Measurements from ENCODE around the gene HAPLN2.
"Not testable (repeated sequence)": the region's sequence is repeated elsewhere in the genome, so short reads cannot be mapped to it uniquely, and the experiment has no call there.

The HAPLN2 gene

GRCh38 chr1:156592158-156592909 lies 26.9 kb upstream of the HAPLN2 start:
- no peak for DNase-seq

- DNase-seq = no peak
Observed at GRCh38 chr1:156592910-156593660, 26.1 kb upstream of the HAPLN2 start.

GRCh38 chr1:156593661-156593989 lies 25.6 kb upstream of the HAPLN2 start:
- DNase-seq = no peak

DNA sequence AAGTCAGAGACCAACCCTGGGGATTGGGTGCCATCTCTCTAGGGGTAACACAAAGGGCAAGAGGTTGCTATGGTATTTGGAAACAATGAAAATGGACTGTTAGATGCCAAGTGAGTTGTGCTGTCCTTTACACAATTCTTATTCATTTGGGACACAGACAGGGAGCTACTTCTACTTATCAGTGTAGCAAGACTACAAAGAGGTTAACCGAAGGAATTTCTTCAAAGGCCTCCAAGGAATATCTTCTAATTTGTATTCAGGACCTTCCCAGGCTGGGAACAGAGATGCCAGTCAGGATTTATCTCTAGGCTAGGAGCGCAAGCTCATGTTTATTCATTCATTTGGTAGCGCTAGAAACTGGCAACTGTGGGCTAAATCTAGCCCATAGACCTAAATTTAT lies 25.0 kb upstream of the HAPLN2 start:
- DNase-seq = no peak

GRCh38 chr1:156595016-156595415 lies 24.2 kb upstream of the HAPLN2 start:
- DNase-seq = no peak

DNA sequence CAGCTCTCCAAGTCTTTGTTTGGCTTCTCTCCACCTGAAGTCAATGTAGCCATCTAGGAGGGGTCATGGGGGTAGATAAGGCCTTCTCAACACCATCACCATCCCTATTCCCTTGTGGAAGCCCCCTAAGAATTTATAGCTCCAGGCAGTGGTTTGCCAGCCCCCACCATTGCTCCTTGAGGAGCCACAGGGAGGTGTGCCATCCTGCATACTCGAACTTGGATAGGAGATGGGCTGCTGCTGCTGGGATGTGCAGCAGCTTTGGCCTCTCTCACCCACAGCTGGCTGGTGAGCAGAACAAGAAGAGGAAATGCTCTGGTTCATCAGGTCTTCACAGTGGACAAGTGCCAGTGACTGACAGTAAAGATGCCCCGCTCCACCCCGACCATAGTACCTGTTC lies 22.8 kb upstream of the HAPLN2 start:
- DNase-seq = no peak

- DNase-seq = no peak
Observed at GRCh38 chr1:156598125-156598524, 21.1 kb upstream of the HAPLN2 start.

GRCh38 chr1:156598731-156599432 lies 20.3 kb upstream of the HAPLN2 start:
- DNase-seq = no peak

DNA sequence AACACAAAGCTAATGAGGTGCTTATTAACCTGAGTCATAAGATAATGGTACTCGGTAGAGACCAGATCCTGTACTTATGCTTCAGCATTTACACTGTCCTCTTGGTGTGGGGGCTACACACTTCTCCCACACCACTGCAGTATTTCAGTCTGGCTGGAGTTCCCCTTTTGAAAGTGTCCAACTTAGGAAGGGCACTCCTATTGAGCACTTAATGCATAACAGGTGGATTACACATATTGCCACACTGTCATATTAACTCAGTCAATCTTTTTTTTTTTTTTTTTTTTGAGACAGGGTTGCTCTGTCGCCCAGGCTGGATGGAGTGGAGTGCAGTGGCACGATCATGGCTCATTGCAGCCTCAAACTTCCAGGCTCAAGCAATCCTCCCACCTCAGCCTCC lies 19.4 kb upstream of the HAPLN2 start:
- no peak for DNase-seq

DNA sequence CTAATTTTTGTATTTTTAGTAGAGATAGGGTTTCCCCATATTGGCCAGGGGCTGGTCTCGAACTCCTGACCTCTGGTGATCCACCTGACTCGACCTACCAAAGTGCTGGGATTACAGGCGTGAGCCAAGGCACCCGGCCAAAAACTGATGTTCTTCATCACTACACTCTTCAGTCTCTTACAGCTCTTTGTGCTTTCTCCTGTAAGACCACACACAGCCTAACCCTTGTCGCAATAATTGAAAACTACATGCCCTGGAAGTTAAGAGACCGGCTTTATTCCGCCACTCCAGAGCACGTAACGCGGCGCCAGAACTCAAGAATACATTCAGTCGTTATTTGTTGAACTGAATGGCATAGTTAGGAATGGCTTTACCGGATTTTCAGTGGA lies 18.5 kb upstream of the HAPLN2 start:
- no peak for DNase-seq

GRCh38 chr1:156601122-156601830 lies 17.9 kb upstream of the HAPLN2 start, which contains the start of gene GPATCH4:
Gene GPATCH4 (minus strand): TSS chr1:156601479.
- DNase-seq = no peak

DNA sequence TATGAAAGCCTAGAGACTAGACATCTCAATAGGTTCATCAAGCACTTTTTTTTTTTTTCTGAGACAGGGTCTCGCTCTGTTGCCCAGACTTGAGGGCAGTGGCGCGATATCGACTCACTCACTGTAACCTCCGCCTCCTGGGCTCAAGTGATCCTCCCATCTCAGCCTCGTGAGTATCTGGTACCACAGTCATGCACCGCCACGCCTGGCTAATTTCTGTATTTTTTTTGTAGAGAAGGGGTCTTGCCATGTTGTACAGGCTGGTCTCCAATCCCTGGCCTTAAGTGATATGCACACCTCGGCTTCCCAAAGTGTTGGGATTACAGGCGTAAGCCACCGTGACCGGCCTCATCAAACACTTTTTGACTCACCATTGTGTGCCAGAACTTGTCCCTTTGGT lies 17.3 kb upstream of the HAPLN2 start:
- no peak for DNase-seq

GRCh38 chr1:156602557-156602993 lies 16.6 kb upstream of the HAPLN2 start:
- DNase-seq = no peak

DNA sequence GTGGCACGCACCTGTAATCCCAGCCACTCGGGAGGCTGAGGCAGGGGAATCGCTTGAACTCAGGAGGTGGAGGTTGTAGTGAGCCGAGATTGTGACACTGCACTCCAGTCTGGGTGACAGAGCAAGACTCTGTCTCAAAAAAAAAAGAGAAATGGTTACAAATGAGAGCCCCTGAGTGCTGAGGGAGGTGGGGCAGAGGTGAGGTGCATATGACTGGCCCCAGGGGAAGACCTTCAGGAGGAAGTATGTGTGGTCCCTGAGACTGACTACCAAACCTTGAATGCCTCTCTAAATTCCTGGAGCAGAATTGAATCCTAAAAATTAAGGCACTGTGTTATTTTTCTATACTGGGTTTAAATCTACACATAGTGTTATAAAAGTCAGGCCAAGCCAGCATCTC lies 11.9 kb upstream of the HAPLN2 start:
- DNase-seq = not testable (repeated sequence)

DNA sequence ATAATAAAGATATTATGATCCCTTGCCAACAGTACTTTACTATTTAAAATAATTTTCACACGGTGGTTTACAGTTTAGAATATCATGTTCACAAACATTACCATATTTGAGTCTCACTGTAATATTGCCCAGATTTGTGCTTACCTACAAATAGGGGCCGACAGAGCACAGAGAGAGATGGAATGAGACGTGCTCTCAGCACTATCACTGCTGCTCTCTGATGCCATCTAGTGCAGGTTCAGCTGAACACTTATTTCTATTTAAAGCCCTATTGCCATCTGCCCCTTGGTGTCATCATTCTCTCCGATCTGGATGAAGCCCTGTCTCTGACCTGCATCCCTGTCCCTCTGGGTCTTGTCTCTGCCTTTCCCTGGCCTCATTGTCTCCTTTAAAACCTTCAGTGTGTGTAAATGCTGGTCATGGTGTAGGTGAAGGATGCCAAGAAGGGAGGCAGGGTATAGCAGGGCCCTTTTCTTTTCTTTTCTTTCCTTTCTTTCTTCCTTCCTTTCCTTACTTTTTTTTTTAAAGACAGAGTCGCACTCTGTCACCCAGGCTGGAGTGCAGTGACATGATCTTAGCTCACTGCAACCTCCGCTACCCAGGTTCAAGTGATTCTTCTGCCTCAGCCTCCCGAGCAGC lies 11.1 kb upstream of the HAPLN2 start:
- DNase-seq = no peak

DNA sequence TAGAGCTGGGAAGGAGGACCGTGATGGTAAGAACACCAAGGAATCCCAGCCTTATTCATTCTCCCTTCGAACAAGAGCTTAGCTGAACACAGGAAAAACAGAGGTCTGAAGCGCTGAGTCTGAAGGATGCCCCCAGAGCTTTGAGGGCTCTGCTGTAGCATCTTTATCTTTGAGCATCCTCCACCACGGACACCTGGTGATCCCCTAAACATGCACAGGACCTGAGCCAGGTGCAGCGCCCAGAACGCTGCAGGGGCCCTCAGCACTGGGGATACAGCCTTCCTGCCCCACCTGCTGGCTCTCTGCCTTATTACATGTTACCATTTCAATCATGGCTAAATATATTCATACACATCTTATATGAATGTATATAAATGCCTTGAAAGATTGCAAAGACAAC lies 10.2 kb upstream of the HAPLN2 start:
- no peak for DNase-seq

DNA sequence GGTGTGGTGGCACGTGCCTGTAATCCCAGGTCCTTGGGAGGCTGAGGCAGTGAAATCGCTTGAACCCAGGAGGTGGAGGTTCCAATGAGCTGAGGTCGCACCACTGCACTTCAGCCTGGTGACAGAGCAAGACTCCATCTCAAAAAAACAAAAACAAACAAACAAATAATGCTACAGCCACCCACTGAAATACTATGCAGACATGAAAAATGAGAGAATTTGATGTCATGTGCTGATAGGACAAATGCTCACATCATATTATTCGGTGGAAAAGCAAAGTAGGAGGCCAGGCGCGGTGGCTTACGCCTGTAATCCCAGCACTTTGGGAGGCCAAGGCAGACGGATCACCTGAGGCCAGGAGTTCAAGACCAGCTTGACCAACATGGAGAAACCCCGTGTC lies 9.1 kb upstream of the HAPLN2 start:
- DNase-seq = not testable (repeated sequence)

DNA sequence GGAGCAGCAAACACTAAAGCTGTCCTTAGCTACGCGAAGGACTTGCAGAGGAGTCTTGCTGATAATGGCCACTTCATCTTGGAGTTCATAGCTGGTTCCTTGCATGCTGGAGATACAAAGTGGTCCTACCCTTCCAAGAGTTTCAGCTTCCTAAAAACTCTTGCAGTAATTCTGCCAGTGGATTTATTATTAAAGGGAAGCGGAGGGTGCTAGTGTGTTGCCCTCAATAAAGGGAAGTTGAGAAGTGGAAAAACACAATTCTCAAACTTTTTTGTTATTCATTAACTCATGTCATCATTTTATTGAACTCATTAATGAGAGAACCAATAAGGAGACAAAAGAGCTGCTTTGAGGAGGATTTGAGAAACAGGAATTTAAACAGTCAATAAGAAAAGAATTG lies 6.5 kb upstream of the HAPLN2 start:
- no peak for DNase-seq

GRCh38 chr1:156615946-156616345 lies 3.3 kb upstream of the HAPLN2 start:
- no peak for DNase-seq

- no peak for DNase-seq
Observed at GRCh38 chr1:156616463-156616862, 2.8 kb upstream of the HAPLN2 start.

GRCh38 chr1:156619582-156619955 lies 354 bp downstream of the HAPLN2 start:
- no peak for DNase-seq

DNA sequence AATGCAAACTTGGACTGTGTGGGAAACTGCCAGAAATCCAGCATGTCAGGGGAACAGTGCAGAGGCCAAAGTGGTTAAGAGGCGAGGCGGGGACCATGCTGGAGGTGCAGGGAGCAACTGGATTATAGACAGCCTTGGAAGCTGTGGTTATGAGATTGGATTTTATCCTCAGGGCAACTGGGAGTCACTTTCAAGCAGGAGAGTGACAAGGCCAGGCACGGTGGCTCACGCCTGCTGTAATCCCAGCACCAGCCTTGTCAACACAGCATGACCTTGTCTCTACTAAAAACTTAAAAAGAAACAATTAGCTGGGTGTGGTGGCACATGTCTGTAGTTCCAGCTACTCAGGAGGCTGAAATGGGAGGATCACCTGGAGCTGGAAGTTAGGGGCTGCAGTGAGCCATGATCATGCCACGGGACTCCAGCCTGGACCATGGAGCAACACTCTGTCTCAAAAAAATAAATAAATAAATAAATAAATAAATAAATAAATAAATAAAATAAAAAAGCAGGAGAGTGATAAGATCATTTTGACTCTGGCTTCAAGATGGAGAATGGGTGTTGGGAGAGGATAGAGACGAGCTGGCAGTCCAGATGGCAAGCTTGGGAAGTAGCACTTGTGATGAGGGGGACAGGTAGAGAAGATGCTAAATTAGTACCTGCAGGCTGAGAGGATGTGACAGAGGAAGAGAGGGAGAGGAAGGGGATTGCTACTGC lies 3.5 kb downstream of the HAPLN2 start:
- no peak for DNase-seq

Measured in 8988T (cell line).